Common myeloid progenitor, CD34-positive (primary cell): ENCODE results near the gene AKAP17A.
A peak's percentile ranks its signal among the peaks of the same experiment; 100 is the strongest.
"Not testable (repeated sequence)": the region's sequence is repeated elsewhere in the genome, so short reads cannot be mapped to it uniquely, and the experiment has no call there.

ENCODE experiments used
- CTCF ChIA-PET: fragments of 350-600 bp; sonication (Branson Sonifier 250); formaldehyde crosslinking; loops from one replicate; lab custom pipeline; 2021; ENCODE audit warnings: antibody characterized with exemption; lab: Charles Lee
- POLR2A ChIA-PET: fragments of 350-600 bp; sonication (Branson Sonifier 250); formaldehyde crosslinking; loops from one replicate; lab custom pipeline; 2021; ENCODE audit warnings: antibody characterized with exemption; lab: Charles Lee
- DNase-seq, 3 donors: peaks; one replicate each; pipeline versions ENCODE4 v3.0.0 to v3.0.0-alpha.2; 2013
- H3K27ac ChIP-seq, 2 experiments: 1 replicate in 1 of 2; 2 replicates in 1 of 2; pipeline ENCODE4 v1.7.0; 2013; ENCODE audit warnings: inconsistent platforms in 2 of 2, low read length in 2 of 2, mild to moderate bottlenecking in 2 of 2, low read depth in 1 of 2, moderate library complexity in 1 of 2; ENCODE audit not compliant: severe bottlenecking in 2 of 2, insufficient read depth in 1 of 2, poor library complexity in 1 of 2
- H3K27me3 ChIP-seq, 5 experiments: replicated peaks in 2 of 5; 1 replicate in 3 of 5; 2 replicates in 2 of 5; pipeline versions ENCODE4 v1.6.1 to v1.7.0; 2013; ENCODE audit warnings: low read length in 4 of 5, mild to moderate bottlenecking in 2 of 5, moderate library complexity in 2 of 5, inconsistent platforms in 1 of 5; ENCODE audit not compliant: insufficient read depth in 5 of 5, control insufficient read depth in 4 of 5
- H3K36me3 ChIP-seq, 4 experiments: 1 replicate in 2 of 4; 2 replicates in 2 of 4; pipeline versions ENCODE4 v1.6.1 to v1.7.0; 2013; ENCODE audit warnings: low read length in 3 of 4, control low read depth in 1 of 4, mild to moderate bottlenecking in 1 of 4; ENCODE audit not compliant: control insufficient read depth in 4 of 4, insufficient read depth in 4 of 4
- H3K4me1 ChIP-seq, 4 experiments: 1 replicate in 3 of 4; 2 replicates in 1 of 4; pipeline versions ENCODE4 v1.6.1 to v1.7.1; 2013; ENCODE audit warnings: low read length in 3 of 4, mild to moderate bottlenecking in 3 of 4, control low read depth in 1 of 4, inconsistent platforms in 1 of 4, moderate library complexity in 1 of 4; ENCODE audit not compliant: control insufficient read depth in 4 of 4, insufficient read depth in 4 of 4; ENCODE audit errors: control extremely low read depth in 1 of 4
- H3K4me3 ChIP-seq, 7 experiments: 1 replicate in 4 of 7; 2 replicates in 3 of 7; pipeline versions ENCODE4 v1.5.1 to v1.7.0; 2013; ENCODE audit warnings: mild to moderate bottlenecking in 7 of 7, low read length in 6 of 7, moderate library complexity in 6 of 7, inconsistent platforms in 2 of 7, low read depth in 2 of 7, control low read depth in 1 of 7; ENCODE audit not compliant: insufficient read depth in 4 of 7, control insufficient read depth in 1 of 7; ENCODE audit errors: extremely low read depth in 1 of 7
- H3K9me3 ChIP-seq, 5 experiments: 1 replicate in 4 of 5; 2 replicates in 1 of 5; pipeline versions ENCODE4 v1.6.1 to v1.7.1; 2013; ENCODE audit warnings: low read length in 4 of 5, mild to moderate bottlenecking in 2 of 5, inconsistent platforms in 1 of 5, low read depth in 1 of 5, moderate library complexity in 1 of 5; ENCODE audit not compliant: control insufficient read depth in 4 of 5, insufficient read depth in 2 of 5; ENCODE audit errors: control extremely low read depth in 1 of 5
- WGBS: methylation state at CpG from one replicate; pipeline ENCODE4 v1.1.5; 2013; ENCODE audit not compliant: insufficient coverage; 5-methylcytosine and 5-hydroxymethylcytosine counted together

AKAP17A gene

GRCh38 chrX:1555370-1555769 lies 36.0 kb upstream of the AKAP17A start:
- ChIA-PET CTCF (no interaction called here), POLR2A (no interaction called here)
- Histone ChIP-seq H3K4me1 (peaks cover 0 to 13% (median 8%) of the 10 kb centered on the region in 4 experiments), H3K27ac (no peak overlapping the region), H3K4me3 (no peak overlapping the region), H3K36me3 (no peaks in the 10 kb centered on the region), H3K27me3 (no peaks in the 10 kb centered on the region), H3K9me3 (peaks cover 0 to 13% (median 2%) of the 10 kb centered on the region in 5 experiments)
- WGBS, result 91% methylated on average over 6 of the region's 6 CpGs
- no peak for DNase-seq

GRCh38 chrX:1557442-1557841 lies 34.0 kb upstream of the AKAP17A start:
- CTCF ChIA-PET, POLR2A ChIA-PET, H3K27ac ChIP-seq, H3K4me3 ChIP-seq, H3K36me3 ChIP-seq, DNase-seq, H3K27me3 ChIP-seq: not testable (repeated sequence)
- Histone ChIP-seq H3K9me3 (peaks cover 0 to 11% (median 2%) of the 10 kb centered on the region in 5 experiments), H3K4me1 (peaks cover 0 to 22% (median 12%) of the 10 kb centered on the region in 4 experiments)

GRCh38 chrX:1558761-1559468 lies 32.5 kb upstream of the AKAP17A start:
- Histone ChIP-seq H3K27me3 (no peaks in the 10 kb centered on the region), H3K36me3 (no peaks in the 10 kb centered on the region), H3K9me3 (peaks cover 0 to 5% (median 0%) of the 10 kb centered on the region in 5 experiments), H3K4me3 (no peak overlapping the region), H3K27ac (no peak overlapping the region), H3K4me1 (peaks cover 0 to 25% (median 14%) of the 10 kb centered on the region in 4 experiments)
- ChIA-PET CTCF (no interaction called here), POLR2A (no interaction called here)
- peak in 2 of 3 donors; percentile 18 to 55 for DNase-seq
- 93% methylated on average over 9 of the region's 13 CpGs for WGBS

GRCh38 chrX:1561164-1561563 lies 30.2 kb upstream of the AKAP17A start:
- ChIA-PET CTCF (no interaction called here), POLR2A (no interaction called here)
- no peaks in the 10 kb centered on the region for H3K9me3 ChIP-seq
- no peak for DNase-seq
- H3K27me3 ChIP-seq, result no peaks in the 10 kb centered on the region
- 41% methylated on average over 2 of the region's 2 CpGs for WGBS
- H3K4me3 ChIP-seq, result no peak overlapping the region
- H3K27ac ChIP-seq, result no peak overlapping the region
- peaks cover 4 to 26% (median 21%) of the 10 kb centered on the region in 4 experiments for H3K4me1 ChIP-seq
- no peaks in the 10 kb centered on the region for H3K36me3 ChIP-seq

- H3K27ac ChIP-seq, H3K9me3 ChIP-seq, H3K36me3 ChIP-seq, POLR2A ChIA-PET, CTCF ChIA-PET, DNase-seq, H3K27me3 ChIP-seq, H3K4me3 ChIP-seq: not testable (repeated sequence)
- WGBS, result no CpG with 5 or more reads among the region's 7 CpGs
- H3K4me1 ChIP-seq, result peaks cover 4 to 30% (median 23%) of the 10 kb centered on the region in 4 experiments
Measured at GRCh38 chrX:1564077-1564476, 27.3 kb upstream of the AKAP17A start.

- DNase-seq, result peak; percentile 44 to 89 (median 87)
- ChIA-PET POLR2A (no interaction called here), CTCF (no interaction called here)
- peak overlapping the region in 6 of 7 experiments; percentile 4 to 66 (median 35) for H3K4me3 ChIP-seq
- 53% methylated on average over 3 of the region's 10 CpGs for WGBS
- no peaks in the 10 kb centered on the region for H3K36me3 ChIP-seq
- no peaks in the 10 kb centered on the region for H3K9me3 ChIP-seq
- H3K4me1 ChIP-seq, result peaks cover 4 to 30% (median 22%) of the 10 kb centered on the region in 4 experiments
- no peaks in the 10 kb centered on the region for H3K27me3 ChIP-seq
- H3K27ac ChIP-seq, result peak overlapping the region; percentile 37 to 76
Measured at GRCh38 chrX:1564750-1565683, 26.4 kb upstream of the AKAP17A start.

- CTCF ChIA-PET, H3K27me3 ChIP-seq, H3K4me3 ChIP-seq, H3K9me3 ChIP-seq, DNase-seq, H3K36me3 ChIP-seq, POLR2A ChIA-PET, H3K27ac ChIP-seq: not testable (repeated sequence)
- WGBS, result 95% methylated on average over 16 of the region's 19 CpGs
- H3K4me1 ChIP-seq, result peaks cover 3 to 54% (median 38%) of the 10 kb centered on the region in 4 experiments
Measured at GRCh38 chrX:1574181-1574580, 17.2 kb upstream of the AKAP17A start.
